Myocyte (in vitro differentiated cells): ENCODE measurements around the gene AP5Z1. TPM values are rescaled to one million over a fixed set of nuclear protein-coding genes. Genes with fewer than 3 reads are reported as not detected.

Experiments used
- DNase-seq: peaks from one replicate; pipeline ENCODE4 v3.0.0-alpha.2; 2012; ENCODE audit warnings: low read depth
- polyA plus RNA-seq: library from polyadenylated mRNA; unstranded; fragments of >200 nt; gene quantifications from one replicate; pipeline ENCODE4 v1.2.1, GENCODE V29; 2012; ENCODE audit warnings: missing spikeins
- total RNA-seq: library from RNA; depleted of rRNA; stranded (reverse); fragments of >200 nt; gene quantifications from 2 replicates; pipeline ENCODE4 v1.2.3, GENCODE V29; 2014

Gene AP5Z1, protein sequence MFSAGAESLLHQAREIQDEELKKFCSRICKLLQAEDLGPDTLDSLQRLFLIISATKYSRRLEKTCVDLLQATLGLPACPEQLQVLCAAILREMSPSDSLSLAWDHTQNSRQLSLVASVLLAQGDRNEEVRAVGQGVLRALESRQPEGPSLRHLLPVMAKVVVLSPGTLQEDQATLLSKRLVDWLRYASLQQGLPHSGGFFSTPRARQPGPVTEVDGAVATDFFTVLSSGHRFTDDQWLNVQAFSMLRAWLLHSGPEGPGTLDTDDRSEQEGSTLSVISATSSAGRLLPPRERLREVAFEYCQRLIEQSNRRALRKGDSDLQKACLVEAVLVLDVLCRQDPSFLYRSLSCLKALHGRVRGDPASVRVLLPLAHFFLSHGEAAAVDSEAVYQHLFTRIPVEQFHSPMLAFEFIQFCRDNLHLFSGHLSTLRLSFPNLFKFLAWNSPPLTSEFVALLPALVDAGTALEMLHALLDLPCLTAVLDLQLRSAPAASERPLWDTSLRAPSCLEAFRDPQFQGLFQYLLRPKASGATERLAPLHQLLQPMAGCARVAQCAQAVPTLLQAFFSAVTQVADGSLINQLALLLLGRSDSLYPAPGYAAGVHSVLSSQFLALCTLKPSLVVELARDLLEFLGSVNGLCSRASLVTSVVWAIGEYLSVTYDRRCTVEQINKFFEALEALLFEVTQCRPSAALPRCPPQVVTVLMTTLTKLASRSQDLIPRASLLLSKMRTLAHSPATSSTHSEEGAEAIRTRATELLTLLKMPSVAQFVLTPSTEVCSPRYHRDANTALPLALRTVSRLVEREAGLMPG
- total RNA-seq: 37.2 and 41.8 TPM in 2 replicates
- polyA plus RNA-seq: 39.5 TPM

DNA sequence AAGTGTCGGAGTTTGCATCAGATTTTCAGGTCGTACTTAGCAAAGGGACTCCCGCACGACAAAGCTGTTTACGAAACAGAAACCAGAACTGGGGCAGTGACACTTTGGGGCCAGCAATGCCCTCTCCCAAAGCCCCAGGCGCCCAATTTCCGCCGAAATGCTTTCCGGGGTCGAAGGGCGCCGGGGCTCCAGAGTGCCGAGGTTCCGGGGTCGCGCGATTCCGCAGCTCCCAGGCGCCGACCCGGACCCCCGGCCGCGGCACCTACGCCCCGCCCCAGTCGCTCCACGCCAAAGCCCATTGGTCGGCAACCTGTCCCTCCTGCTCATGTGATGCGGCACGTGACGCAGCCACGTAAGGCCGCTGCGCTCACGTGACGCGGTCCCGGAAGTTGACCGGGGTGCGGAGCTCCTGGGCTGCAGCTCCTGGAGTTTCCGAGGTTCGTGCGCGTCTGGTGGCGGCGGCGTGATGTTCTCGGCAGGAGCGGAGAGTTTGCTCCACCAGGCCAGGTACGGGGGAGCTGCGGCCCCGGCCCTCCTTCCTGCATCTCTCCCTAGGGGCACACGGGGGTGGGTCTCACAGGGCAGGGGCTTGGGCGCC is at the start of gene AP5Z1:
Gene AP5Z1 (plus strand): TSS at position 374 of the 598 bp plus-strand sequence. CDS start 93 bp downstream, at position 467.
- peak; percentile 98 for DNase-seq

DNA sequence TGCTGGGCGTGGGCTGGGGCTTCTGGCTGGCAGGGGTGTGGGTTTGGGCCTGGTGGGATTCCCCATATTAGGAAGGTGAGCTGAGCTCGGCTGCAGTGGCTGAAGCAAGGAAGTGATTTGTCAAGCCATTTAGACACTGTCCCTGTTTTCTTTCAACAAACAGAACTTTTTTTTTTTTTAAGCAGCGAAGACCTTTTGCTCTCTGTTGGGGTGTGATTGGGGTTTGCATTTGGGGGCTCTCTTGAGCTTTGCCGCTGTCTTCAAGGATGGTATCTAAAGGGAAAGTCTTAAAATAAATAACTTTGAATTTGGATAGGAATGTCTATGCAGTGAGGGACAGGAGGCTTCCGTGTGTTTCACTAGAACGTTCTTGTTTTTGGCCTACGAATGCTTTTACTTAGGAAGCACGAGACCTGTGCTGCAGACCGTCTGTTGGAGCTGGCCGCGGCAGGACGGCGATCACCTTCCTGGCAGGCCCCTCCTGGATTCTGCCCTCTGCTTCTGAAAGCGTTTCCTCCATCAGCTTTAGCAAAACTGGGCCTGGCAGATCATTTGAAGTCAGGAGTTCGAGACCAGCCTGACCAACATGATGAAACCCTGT is 49.5 kb upstream of the AP5Z1 start:
- DNase-seq: no peak

DNA sequence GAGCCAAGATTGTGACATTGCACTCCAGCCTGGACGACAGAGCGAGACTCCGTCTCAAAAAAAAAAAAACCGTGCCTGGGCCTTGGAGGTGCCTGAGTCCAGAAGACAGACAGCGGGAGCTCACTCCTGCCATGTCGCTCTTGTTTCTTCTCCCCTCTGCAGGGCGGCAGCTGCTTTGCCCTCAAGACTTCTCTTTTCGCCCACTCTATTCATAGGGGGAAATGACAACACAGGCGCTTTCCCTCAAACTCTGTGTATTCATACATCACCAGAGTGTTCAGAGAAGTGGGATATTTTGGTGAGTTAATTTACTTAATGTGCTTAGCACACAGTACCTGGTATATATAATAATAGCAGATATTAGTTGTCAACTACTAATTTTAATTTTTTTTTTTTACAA is 48.9 kb upstream of the AP5Z1 start:
- DNase-seq: no peak

DNA sequence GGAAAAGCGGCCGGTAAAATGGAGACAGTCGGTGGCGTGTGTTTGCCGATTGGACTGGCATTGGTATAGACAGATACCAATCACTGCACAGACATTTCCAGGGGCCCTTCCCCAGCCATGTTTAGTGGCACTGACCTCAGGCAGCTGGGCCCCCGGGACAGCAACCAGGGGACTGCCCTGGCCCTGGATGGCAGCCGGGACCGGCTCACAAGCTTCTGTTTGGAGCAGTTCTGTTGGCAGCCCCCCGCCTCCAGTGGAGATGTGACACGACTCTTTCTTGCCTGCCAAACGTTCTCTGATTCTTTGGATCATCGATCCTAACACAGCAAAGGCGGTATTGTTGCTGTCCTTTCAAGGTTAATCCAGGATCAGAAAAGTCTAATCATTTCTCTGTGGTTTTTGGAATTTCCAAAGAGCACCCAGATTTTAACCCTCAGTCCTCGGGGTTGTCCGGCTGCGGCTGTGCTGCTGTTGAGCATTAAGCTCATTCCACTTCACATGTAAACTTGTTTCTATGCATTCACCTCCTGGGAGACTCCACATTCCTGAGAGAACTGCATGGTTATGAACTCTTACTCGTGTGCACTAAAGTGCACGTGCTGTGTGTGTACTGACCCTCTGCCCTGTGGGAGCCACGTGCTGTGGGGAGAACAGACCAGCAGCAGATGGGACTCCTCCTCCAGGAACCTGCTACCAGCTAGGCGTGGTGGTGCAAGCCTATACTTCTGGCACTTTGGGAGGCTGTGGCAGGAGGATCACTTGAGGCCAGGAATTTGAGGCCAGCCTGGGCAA is 47.3 kb upstream of the AP5Z1 start:
- no peak for DNase-seq

DNA sequence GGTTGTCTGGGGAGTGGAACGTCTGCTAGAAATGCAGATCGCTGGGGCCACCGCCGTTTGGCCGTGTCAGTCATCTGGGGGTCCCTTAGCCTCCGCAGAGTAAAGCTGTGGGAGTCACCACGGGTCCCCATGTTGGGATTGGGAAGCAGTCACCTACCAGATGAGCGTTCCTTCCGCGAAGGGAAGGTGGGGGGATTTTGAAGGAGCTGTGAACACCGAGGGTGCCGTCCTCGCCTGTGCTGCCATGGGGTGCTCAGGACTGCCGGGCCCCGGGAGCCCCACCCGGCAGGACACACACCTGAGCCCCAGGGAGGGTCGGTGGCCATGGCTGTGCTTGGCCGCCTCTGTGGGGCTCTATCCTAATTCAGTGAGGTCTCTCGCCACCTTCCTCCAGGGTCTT is 46.2 kb upstream of the AP5Z1 start:
- DNase-seq: no peak

DNA sequence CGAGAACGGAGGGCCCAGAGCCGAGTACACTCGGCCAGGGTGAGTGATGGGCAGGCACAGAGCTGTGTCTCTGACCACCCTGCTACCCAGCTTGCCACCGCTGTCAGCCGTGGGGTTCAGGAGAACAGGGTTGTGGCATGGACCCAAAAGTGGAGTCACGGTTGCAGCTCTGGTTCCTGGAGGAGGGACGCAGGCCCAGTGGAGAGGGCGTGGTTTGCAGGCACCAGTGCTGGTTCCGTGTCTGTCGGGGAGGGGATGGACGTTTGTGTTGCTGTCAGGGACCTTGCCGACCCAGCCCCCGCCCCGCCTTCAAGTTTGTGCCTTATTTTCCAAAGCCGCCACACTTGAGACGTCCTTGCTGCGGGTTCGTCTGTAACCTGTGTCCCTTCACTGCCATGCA is 45.1 kb upstream of the AP5Z1 start:
- DNase-seq: no peak

DNA sequence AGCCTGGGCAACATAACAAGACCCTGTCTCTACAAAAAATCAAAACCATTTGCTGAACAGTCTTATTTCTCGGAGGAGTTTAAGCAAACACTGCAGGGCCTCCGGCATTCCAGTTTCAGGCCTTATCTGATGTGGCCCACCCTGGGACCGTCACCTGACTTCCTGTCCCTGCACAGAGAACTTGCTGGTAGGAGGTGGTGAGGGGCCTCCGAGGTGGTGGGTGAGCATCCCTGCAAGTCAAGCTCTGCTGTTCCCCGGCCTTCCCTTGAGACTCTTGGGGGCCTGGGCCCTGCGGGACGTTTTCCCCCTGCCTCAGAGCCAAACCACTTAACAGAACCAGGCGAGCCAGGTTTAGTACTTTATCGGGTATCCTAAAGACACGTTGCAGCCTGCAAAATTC is 44.5 kb upstream of the AP5Z1 start:
- no peak for DNase-seq

DNA sequence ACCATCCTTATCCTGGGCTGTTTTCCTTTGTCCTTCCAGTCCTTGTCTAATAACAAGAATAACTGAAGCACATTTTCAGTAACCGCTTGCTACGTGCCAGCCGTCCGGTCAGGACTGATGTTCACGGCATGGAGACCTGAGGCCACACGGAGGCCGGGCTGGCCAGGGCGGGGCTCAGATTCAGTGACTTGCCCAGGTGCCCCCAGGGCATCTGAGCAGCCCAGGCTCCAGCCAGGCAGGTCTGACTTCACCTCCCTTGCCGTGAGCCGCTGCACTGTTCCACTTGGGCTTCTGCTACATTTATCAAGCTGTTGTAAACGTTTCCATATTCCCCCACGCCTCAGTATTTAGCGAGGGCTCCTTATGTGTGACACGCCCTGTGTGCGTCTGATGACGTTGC is 43.6 kb upstream of the AP5Z1 start:
- no peak for DNase-seq

DNA sequence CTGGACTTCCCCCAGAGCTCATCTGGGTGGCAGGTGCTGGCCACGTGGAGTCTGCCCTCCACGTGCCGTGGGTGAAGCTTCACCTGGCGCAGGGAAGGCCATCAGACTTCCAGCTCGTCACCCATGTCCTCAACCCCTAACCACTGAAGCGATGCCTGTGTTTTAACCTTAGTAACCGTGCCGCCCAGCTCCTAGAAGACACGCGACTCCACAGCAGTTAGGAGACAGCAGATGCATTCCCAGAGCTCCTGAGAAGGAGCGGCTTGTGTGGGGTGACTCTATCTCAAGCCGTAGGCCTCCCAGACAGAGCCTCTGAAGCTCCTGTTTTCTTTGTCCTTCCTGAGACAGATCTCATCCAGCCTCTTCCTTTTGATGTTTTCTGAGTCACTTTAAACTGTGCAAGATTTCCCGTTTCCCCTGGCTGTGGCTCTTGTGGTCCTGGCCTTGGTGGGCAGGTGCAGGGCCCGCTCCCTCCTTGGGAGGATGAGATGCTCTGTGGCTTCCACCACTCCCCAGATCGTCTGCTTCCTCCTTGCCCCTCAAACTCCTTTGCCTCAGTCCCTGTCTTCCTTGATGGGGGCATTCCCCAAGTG is 41.4 kb upstream of the AP5Z1 start:
- peak; percentile 75 for DNase-seq

DNA sequence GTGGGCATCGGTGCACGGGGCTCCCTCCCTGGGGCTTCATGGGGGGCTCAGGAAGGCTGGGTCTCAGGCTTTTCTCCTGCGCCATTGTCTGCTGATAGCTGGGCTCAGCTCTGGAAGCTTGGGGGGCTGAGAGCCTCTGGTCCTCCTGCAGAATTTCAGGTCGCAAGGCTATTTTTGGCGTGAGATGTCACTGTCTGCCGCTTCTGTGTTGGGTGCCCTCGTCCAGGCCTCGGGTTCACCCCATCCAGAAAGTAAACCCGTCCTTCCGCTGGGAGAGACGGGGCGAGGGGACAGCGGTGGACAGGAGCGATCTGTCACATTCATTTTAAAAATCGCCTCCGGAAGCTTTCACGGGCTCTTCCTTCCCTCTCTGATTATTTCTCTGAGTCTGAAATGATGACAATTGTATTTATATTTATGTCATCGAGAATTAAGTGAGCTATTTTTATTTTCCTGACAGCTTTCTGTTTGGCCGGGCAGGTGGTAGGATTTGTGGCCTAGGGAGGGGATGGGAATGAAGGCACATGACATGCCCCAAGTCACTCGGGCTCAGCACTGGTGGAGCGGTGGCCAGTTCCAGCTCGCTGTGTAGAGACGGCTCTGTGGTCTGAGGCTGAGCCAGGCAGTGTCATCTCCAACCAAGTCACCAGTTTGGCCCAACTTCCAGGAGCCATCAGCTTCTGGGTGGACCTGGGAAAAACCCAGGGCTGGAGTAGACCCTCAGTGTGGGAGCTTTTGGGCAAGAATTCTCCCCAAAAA is 40.7 kb upstream of the AP5Z1 start:
- DNase-seq: peak; percentile 98

DNA sequence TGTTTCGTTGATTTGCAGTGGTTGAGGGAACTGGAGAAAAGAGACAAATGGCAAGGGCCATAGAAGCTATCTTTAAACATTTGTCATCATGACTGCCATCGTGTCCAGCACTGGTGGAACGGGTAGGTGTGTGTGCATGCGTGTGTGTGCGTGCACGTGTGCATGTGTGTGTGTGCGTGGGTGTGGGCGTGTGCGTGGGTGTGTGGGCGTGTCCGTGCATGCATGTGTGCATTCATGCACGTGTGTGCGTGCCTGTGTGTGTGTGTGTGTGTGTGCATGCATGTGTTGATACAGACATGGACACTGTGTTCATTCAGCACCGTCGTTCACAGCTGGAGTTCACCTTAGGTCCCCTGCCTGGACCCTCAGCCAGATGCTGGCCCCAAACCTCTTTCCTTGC is 38.1 kb upstream of the AP5Z1 start:
- DNase-seq: no peak

DNA sequence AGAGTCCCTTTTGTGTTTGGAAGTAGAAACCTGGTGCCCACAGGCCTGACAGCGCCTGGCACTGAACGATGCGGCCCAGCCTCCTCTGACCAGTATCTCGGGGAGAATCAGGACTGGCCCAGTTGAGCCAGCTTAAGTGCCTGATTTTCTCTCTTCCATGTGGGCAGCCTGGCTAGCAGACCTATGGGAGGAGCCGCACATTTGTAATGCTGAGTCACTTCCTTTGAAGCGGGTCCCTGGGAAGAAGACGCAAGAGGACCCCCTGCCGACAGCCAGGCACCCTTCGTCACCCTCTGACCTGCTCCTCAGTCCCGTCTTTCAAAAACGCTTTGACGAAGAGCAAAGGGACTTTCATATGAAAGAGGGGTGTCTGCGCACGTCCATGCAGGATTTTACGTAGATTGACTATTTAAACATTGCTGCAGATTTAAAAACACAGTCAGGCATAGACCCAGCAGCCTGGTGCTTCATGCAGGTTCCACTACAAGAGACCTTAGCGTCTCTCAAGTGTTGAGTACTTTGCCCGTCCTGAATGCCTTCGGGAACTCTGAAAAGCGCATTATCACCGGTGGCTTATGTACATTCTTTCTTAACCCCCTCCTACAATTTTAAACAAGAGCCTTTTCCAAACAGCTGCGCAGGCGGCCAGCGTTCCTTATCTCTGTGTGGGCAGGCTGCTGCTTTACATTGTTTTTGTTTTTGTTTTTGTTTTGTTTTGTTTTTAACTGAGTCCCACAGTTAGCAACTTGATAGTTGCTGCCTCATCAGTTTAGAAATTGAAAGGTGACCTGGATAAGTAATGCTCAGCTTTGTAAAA is 36.5 kb upstream of the AP5Z1 start:
- DNase-seq: peak; percentile 86

DNA sequence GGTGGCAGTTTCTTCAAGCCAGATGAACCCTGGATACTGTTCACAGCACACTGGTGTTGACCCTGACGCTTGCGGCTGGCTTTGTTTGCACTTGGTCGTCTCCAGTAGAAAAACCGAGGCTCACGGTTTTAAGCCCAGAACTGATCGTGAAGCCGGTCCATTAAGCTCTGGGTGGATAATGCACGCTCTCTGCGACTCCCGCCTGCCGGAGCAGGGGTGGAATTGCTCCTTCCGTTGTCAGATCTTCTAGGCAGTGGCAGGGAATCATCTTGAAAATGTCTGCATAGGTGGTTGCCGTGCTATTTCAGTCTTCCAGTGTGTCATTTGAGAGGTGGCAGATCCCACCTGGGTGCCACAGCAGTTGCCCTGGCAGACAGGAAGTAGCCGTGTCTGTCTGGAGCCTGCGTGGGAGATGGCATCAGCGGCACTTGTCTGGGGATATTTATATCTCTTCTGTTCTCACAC is 35.9 kb upstream of the AP5Z1 start:
- DNase-seq: peak; percentile 86

DNA sequence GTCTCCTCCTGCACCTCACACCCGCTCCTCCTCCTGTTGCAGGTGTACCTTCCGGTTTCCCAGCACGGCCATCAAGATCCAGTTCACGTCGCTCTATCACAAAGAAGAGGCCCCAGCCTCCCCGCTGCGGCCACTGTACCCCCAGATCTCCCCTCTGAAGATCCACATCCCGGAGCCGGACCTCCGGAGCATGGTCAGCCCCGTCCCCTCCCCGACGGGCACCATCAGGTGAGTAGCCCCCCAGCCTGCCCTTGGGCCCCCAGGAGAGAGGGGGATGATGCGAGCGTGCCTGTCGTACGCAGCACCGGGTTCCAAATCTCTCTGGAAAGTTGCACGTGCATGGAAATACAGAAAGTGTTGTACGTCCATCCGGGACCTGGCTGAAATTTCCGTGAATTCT is 34.6 kb upstream of the AP5Z1 start:
- DNase-seq: no peak

DNA sequence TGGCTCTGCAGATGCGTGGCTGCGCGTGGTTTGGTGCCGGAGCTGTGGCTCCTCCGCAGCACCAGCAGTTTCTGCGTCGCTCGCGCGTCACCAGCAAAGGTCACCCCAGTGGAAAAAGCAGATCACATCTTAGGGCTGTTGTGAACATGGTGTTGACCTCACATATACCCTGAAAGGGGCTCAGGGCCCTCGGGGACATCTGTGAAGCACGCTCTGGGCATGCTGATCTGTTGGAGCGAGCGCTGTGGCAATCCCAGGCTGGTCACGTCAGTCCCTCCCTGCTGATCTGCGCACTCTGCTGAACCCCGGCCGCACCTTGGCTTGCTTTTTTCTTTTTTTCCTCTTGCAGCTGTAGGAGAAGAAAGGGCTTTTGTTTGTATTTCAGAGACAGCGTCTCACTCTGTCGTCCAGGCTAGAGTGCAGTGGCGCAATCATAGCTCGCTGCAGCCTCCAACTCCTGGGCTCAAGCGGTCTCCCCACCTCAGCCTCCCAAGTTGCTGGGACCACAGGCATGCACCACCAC is 33.3 kb upstream of the AP5Z1 start:
- DNase-seq: no peak

DNA sequence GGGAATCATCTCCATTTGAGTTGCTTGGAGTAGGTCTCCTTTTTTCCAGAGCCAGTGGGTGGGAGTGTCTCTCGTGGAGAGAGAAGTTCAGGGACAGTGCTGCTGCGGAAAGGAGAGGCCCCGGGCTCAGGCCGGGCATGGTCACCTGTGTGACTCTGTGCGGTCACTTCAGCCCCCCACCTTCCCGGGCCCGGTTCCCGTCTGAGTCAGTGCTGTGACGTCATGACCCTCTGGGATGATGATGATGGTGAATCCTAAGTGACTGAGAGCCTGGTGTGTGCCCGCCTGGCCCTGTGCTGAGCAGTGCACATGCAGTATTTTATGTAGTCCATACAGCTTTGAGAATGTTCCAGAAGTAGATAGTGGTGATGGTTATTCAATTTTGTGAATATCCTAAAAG is 32.6 kb upstream of the AP5Z1 start:
- DNase-seq: no peak

DNA sequence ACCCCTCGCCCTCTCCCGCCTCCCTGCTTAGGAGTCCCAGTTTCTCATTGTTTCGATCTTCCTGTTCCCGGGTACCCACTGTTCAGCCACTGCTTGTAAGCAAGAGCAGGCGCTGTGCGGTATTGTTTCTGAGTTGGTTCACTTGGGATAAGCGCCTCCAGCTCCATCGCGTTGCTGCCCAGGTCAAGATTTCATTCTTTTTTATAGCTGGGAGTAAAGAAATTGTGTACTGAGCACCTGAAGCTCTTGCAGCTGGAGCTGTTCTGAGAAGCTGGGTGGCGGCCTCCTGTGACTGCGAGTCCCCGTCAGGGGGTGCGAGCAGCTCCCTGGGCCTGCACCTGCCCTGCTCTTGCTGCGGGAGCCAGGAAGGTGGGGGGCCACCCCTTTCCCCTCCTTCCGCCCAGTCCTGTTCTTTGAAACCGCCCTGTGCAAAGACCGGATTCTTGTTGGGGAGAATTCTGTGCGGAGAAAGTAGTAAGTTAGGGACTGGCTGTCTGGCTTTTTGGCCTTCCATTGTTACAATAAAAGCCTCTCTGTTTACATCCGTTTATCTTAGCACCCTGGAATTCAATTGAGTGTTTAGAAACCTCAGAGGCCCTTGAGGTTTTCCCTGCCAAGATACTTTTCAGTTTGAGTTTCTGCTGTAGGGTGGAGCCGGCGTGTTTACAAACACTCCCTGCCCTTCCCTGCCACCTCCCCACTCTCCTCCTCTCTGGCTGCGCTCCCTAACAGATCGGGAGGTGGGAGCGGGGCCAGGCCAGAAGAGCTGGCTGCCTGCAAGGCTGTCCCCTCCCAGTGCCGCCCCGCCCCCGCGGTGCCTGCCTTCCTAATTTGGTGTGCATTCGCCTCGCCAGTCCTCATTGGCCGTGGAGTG is 30.8 kb upstream of the AP5Z1 start:
- DNase-seq: peak; percentile 100
